SJSA1 (cell line): ENCODE measurements around the gene ADD2. TPM values are rescaled to one million over a fixed set of nuclear protein-coding genes. Genes with fewer than 3 reads are reported as not detected.

ENCODE experiments used
- DNase-seq, 2 experiments: peaks; one replicate each; pipeline ENCODE4 v3.0.0-alpha.2; 2015 to 2020; ENCODE audit warnings: low spot score in 2 of 2, low read depth in 1 of 2
- H3K27ac ChIP-seq: fragments of 250-450 bp; sonication (Bioruptor Pico); 2 replicates; pipeline ENCODE4 v1.5.1; 2020; ENCODE audit warnings: mild to moderate bottlenecking, moderate library complexity
- H3K27me3 ChIP-seq: fragments of 250-450 bp; sonication (Bioruptor Pico); replicated peaks from 2 replicates; pipeline ENCODE4 v1.5.1; 2020; ENCODE audit warnings: mild to moderate bottlenecking, moderate library complexity
- H3K36me3 ChIP-seq: fragments of 250-450 bp; sonication (Bioruptor Pico); 2 replicates; pipeline ENCODE4 v1.5.1; 2020; ENCODE audit warnings: mild to moderate bottlenecking
- H3K4me1 ChIP-seq: fragments of 250-450 bp; sonication (Bioruptor Pico); replicated peaks from 2 replicates; pipeline ENCODE4 v1.6.1; 2021; ENCODE audit warnings: mild to moderate bottlenecking
- H3K4me3 ChIP-seq: fragments of 250-450 bp; sonication (Bioruptor Pico); 2 replicates; pipeline ENCODE4 v1.5.1; 2020; ENCODE audit warnings: mild to moderate bottlenecking
- H3K9me3 ChIP-seq: fragments of 250-450 bp; sonication (Bioruptor Pico); replicated peaks from 2 replicates; pipeline ENCODE4 v1.5.1; 2020; ENCODE audit warnings: mild to moderate bottlenecking
- total RNA-seq: library from RNA; depleted of rRNA; stranded (reverse); fragments of >200 nt; shearing (Covaris generic); gene quantifications from 2 replicates; pipeline ENCODE4 v1.2.3, GENCODE V29; 2014

Gene ADD2
- total RNA-seq, 1 experiment from 2014 or later, result not detected

GRCh38 chr2:70716951-70717350 is 51.0 kb downstream of the ADD2 start:
- DNase-seq, result peak in 1 of 2 experiments; percentile 25
- Histone ChIP-seq H3K4me3 (no peak overlapping the region), H3K27ac (no peak overlapping the region), H3K27me3 (peaks cover 4% of the 10 kb centered on the region; the same call in 1 of the 2 replicates), H3K9me3 (no peaks in the 10 kb centered on the region), H3K4me1 (no peaks in the 10 kb centered on the region), H3K36me3 (no peaks in the 10 kb centered on the region)

DNA sequence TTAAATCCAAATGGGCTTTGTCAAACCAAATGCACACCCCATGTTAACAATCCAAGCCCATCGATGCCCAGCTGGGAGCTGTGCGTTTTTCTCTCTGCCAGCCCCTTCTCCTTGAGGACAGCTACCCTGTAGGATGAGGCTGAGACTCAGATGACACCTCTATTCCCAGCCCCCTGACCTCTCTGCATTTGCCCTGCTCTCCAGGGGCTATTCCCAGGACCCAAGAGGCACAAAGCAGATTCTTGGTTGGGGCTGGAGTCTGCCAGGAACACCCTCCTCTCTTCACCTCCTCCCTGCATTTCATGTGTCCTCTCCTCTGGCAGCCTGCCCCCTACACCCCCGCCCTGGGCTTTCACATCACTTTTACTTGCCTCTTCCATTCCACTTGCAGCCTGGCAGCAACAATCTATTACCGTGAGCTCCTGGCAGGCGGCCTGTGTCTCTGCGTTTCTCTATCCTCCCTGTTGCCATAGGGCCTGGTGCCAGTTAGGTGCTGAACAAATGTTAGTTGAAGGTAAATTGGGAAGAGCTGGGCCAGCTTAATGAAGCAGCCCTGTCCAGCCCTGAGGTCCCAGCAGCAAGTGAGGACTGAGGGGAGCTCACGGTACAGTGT is 51.8 kb downstream of the ADD2 start:
- H3K27me3 ChIP-seq, result peaks cover 4% of the 10 kb centered on the region; the same call in 1 of the 2 replicates
- no peaks in the 10 kb centered on the region for H3K4me1 ChIP-seq
- H3K9me3 ChIP-seq, result no peaks in the 10 kb centered on the region
- no peaks in the 10 kb centered on the region for H3K36me3 ChIP-seq
- DNase-seq, result peak in 1 of 2 experiments; percentile 28
- H3K27ac ChIP-seq, result no peak overlapping the region
- no peak overlapping the region for H3K4me3 ChIP-seq

DNA sequence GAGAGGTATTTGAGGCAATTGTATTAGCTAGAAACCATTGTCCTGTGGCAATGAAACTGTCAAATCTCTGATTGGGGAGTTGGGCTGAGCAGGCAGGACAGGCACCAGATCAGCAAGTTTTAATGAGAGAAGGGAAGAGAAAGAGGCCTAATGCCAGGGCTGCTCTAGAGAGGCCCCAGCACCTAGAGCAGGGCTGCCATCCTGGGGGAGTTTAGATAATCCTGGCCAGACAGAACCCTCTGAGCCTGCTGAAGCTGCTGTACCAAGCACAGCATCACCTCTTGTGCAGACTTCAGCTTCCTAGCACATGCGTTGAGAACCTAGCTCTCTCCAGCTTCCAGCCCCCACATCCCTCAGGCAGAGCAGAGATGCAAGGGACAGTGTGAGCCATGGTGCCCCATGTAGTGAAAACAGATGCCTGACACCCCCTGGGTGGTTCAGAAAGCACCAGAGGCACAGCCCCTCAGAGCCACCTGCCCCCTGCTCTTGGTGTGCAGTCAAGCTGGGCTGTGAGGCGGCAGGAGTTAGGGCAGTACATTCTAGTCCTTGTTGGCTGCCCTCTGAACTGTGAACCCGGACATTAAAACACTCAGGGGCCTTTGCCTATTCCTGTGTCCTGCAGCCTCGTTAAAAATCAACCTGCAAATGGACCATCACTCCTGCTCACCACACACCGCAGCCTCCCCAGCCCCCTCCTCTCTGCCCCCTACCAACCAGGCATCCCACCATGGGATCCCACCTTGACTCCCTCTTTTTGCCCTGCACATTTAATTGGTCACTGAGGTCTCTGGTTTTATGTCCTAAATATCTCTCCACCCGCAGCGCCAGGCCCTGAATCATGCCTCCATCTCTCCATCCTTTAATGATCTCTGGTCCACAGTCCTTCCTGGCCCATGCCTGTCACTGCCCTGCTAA is 52.7 kb downstream of the ADD2 start:
- no peaks in the 10 kb centered on the region for H3K4me1 ChIP-seq
- H3K27me3 ChIP-seq, result peaks cover 4% of the 10 kb centered on the region; the same call in 1 of the 2 replicates
- peak in 1 of 2 experiments; percentile 23 for DNase-seq
- H3K27ac ChIP-seq, result no peak overlapping the region
- no peaks in the 10 kb centered on the region for H3K36me3 ChIP-seq
- H3K9me3 ChIP-seq, result no peaks in the 10 kb centered on the region
- no peak overlapping the region for H3K4me3 ChIP-seq

- peak in 1 of 2 experiments; percentile 31 for DNase-seq
- no peaks in the 10 kb centered on the region for H3K36me3 ChIP-seq
- no peaks in the 10 kb centered on the region for H3K4me1 ChIP-seq
- H3K4me3 ChIP-seq, result no peak overlapping the region
- H3K27me3 ChIP-seq, result peaks cover 4% of the 10 kb centered on the region; the same call in 1 of the 2 replicates
- no peaks in the 10 kb centered on the region for H3K9me3 ChIP-seq
- H3K27ac ChIP-seq, result no peak overlapping the region
Observed at GRCh38 chr2:70714141-70714905, 53.7 kb downstream of the ADD2 start.

GRCh38 chr2:70712916-70713315 is 55.1 kb downstream of the ADD2 start:
- Histone ChIP-seq H3K4me1 (no peaks in the 10 kb centered on the region), H3K4me3 (no peak overlapping the region), H3K27me3 (peaks cover 4% of the 10 kb centered on the region; the same call in 1 of the 2 replicates), H3K27ac (no peak overlapping the region), H3K9me3 (no peaks in the 10 kb centered on the region), H3K36me3 (no peaks in the 10 kb centered on the region)
- peak in 1 of 2 experiments; percentile 14 for DNase-seq

DNA sequence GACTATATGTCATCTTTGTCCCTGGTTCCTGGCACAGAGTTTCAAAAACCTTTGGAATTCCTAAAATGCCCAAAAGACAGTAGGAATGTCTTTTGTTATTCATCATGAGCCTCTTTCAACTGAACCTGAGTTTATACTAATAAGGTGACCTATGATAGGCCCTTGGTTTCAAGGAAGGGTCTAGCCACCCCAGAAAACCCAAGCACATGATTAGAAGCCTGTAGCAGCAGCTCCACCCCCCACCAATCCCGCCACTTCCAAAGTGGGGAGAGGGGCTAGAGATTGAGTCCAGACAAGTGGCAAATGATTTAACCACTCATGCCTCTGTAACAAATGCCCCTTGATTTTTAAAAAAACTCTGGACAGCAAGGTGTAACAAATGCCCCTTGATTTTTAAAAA is 56.8 kb downstream of the ADD2 start:
- Histone ChIP-seq H3K27ac (no peak overlapping the region), H3K4me1 (no peaks in the 10 kb centered on the region), H3K36me3 (no peaks in the 10 kb centered on the region), H3K9me3 (no peaks in the 10 kb centered on the region), H3K27me3 (no peaks in the 10 kb centered on the region; the same call in 1 of the 2 replicates), H3K4me3 (no peak overlapping the region)
- no peak for DNase-seq

GRCh38 chr2:70710038-70710690 is 57.8 kb downstream of the ADD2 start:
- no peaks in the 10 kb centered on the region for H3K27me3 ChIP-seq
- no peaks in the 10 kb centered on the region for H3K9me3 ChIP-seq
- no peak for DNase-seq
- H3K4me1 ChIP-seq, result no peaks in the 10 kb centered on the region
- no peaks in the 10 kb centered on the region for H3K36me3 ChIP-seq
- H3K27ac ChIP-seq, result no peak overlapping the region
- no peak overlapping the region for H3K4me3 ChIP-seq

DNA sequence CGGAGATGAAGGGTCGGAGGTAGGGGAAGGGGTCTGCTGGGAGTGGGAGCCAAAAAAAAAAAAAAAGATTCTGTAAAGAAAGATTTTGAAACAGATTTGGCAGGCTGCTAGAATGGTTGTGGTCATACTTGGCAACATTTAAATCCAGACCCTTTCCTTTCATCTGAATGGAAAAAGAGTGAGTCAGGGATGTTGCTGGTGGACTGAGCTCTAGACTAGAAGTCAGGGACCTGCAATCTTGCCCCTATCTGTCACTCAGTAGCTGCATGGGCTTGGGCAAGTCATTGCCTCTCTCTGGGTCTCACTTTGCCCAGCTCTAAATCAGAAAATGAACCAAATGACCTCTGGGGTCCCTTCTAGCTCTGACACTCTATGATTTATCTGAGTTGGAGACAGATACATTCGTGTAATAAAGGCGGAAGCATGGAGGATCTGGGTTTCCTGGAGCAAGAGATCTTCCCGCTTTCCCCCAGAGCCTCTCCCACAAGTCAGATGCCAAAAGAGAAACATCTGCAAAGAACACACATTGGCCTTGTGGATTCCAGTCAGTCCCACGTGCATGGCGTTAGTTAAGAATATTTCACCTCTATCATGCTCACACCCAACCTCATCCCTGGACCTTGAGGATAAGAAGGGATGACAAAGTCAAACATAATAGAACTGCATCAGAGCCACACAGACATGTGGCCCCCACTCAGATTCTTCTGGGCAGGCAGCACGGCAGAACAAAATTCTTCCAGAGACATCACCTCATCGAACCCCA is 58.5 kb downstream of the ADD2 start:
- H3K27me3 ChIP-seq, result no peaks in the 10 kb centered on the region
- H3K9me3 ChIP-seq, result no peaks in the 10 kb centered on the region
- no peaks in the 10 kb centered on the region for H3K36me3 ChIP-seq
- H3K4me3 ChIP-seq, result no peak overlapping the region
- DNase-seq, result no peak
- H3K27ac ChIP-seq, result no peak overlapping the region
- no peaks in the 10 kb centered on the region for H3K4me1 ChIP-seq

- no peaks in the 10 kb centered on the region for H3K4me1 ChIP-seq
- no peak for DNase-seq
- H3K27me3 ChIP-seq, result no peaks in the 10 kb centered on the region
- H3K9me3 ChIP-seq, result no peaks in the 10 kb centered on the region
- no peaks in the 10 kb centered on the region for H3K36me3 ChIP-seq
- H3K4me3 ChIP-seq, result no peak overlapping the region
- no peak overlapping the region for H3K27ac ChIP-seq
Observed at GRCh38 chr2:70708376-70709199, 59.4 kb downstream of the ADD2 start.

DNA sequence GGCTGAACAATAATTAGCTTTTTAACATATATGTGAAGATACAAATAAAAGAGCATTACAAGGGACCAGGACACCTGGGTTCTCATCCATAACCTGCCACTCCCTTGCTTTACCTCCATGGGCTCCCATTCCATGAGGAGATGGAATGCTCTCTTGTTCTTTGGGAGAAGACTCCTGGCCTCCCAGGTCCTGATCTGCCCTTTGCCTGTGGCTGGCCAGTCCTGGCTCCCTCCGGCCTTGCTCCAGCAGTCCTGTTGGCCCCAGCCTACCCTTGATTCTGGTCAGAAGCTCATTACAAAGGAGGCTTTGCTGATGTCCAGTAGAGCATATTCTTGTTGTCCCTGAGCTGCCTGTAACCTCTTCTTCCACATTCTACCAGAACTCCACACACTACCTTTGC is 60.3 kb downstream of the ADD2 start:
- no peaks in the 10 kb centered on the region for H3K4me1 ChIP-seq
- no peaks in the 10 kb centered on the region for H3K36me3 ChIP-seq
- DNase-seq, result no peak
- H3K27me3 ChIP-seq, result peaks cover 4% of the 10 kb centered on the region; the same call in 1 of the 2 replicates
- H3K9me3 ChIP-seq, result no peaks in the 10 kb centered on the region
- H3K27ac ChIP-seq, result no peak overlapping the region
- no peak overlapping the region for H3K4me3 ChIP-seq

DNA sequence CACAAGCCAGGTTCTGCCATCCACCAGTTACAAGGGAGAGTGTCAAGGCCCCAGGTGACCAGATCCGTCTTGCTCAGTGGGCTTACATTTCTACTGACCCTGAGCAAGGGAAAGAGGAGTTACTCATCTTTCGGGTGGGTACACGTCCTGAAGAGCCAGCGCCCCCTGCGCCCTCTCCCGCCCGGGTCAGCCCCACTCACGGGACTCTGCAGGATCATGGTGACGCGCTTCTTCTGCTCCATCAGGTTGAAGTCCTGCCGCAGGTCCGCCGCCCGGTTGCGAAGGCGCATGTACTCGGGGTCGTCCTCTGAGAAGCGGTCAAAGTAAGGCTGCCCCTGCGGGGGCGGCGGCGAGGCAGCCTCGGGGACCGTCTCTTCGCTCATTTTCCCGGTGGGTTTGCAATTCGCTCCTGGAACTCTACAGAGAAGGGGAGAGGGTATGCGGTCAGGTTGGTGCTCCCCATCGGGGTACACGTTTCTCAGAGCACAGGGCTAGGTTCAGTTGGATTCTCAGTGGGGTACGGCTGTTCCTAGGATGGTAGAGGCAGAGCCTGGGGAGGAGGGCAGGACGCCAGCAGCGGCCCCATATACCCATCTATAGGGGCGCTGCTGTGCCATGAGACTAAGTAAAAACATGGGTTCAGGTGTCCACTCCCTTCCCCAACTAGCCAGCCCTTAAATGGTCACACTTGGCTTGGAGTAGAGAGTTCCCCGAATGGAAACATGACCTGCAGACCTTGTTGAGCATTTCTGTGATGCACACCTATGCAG is 61.8 kb downstream of the ADD2 start:
- Histone ChIP-seq H3K9me3 (no peaks in the 10 kb centered on the region), H3K27ac (no peak overlapping the region), H3K27me3 (peaks cover 4% of the 10 kb centered on the region; the same call in 1 of the 2 replicates), H3K36me3 (no peaks in the 10 kb centered on the region), H3K4me3 (no peak overlapping the region), H3K4me1 (no peaks in the 10 kb centered on the region)
- DNase-seq, result no peak
